HepG2 (cell line): ENCODE measurements around the gene TMEM106B. TPM values are rescaled to one million over a fixed set of nuclear protein-coding genes. Genes with fewer than 3 reads are reported as not detected.

Experiments used
- ATAC-seq: fragments of 200-7000 bp; cut with Tn5 transposase; 3 replicates; pipeline ENCODE4 v1.9.1; 2020; ENCODE audit warnings: mild to moderate bottlenecking, moderate library complexity
- BruUV-seq: library from RNA; stranded (reverse); fragments of 400-500 nt; replicated peaks from 2 replicates; lab custom pipeline; 2021; lab: Mats Ljungman, UMichigan
- CTCF ChIA-PET: fragments of 300-600 bp; formaldehyde crosslinking; extraction: SDS; loops from one replicate; lab custom pipeline; 2021; ENCODE audit warnings: low total read pairs, inconsistent platforms, low intra/inter-chr PET ratio; lab: Yijun Ruan, JAX
- POLR2A ChIA-PET: fragments of 350-600 bp; sonication (Branson Sonifier 250); formaldehyde crosslinking; loops from one replicate; lab custom pipeline; 2020; ENCODE audit warnings: antibody characterized with exemption, inconsistent platforms; lab: Yijun Ruan, JAX
- DNase-seq: peaks from one replicate; pipeline ENCODE4 v3.0.0-alpha.2; 2015; ENCODE audit warnings: low spot score
- FAIRE-seq: peaks from 3 replicates; lab custom pipeline; 2011; peaks lifted over from hg19 to GRCh38; lab: Jason Lieb, UNC
- H2AFZ ChIP-seq: one replicate; pipeline ENCODE4 v1.6.1; 2011; ENCODE audit warnings: low read length, inconsistent platforms
- H3K27ac ChIP-seq: fragments of 300-600 bp; 3 replicates; pipeline ENCODE4 v1.8.0; 2011; ENCODE audit warnings: mixed run types, mild to moderate bottlenecking, mixed read lengths, low read length, inconsistent platforms; ENCODE audit not compliant: insufficient read depth; ENCODE audit errors: extremely low read length
- H3K27me3 ChIP-seq, 2 experiments: fragments of 200-600 bp in 1 of 2; 2 replicates in 1 of 2; 3 replicates in 1 of 2; pipeline versions ENCODE4 v1.6.0 to v1.8.0; 2011; ENCODE audit warnings: low read length in 2 of 2, mild to moderate bottlenecking in 2 of 2, moderate library complexity in 2 of 2, inconsistent platforms in 1 of 2; ENCODE audit not compliant: insufficient read depth in 2 of 2, control insufficient read depth in 1 of 2
- H3K36me3 ChIP-seq, 2 experiments: fragments of 200-600 bp in 1 of 2; replicated peaks in 1 of 2; 2 replicates in 1 of 2; 3 replicates in 1 of 2; pipeline versions ENCODE4 v1.5.1 to v1.8.0; 2011; ENCODE audit warnings: low read length in 2 of 2, inconsistent platforms in 1 of 2; ENCODE audit not compliant: insufficient read depth in 2 of 2, control insufficient read depth in 1 of 2
- H3K4me1 ChIP-seq: 2 replicates; pipeline ENCODE4 v1.5.1; 2012; ENCODE audit warnings: low read length, inconsistent platforms; ENCODE audit not compliant: insufficient read depth
- H3K4me2 ChIP-seq: 2 replicates; pipeline ENCODE4 v1.6.0; 2011; ENCODE audit warnings: low read depth, low read length, inconsistent platforms
- H3K4me3 ChIP-seq, 3 experiments: fragments of 200-600 bp in 1 of 3; sonication (generic), shearing (Covaris generic) in 1 of 3; replicated peaks in 1 of 3; 2 replicates each; pipeline ENCODE4 v1.5.1; 2011 to 2016; ENCODE audit warnings: low read length in 3 of 3, inconsistent platforms in 2 of 3, low read depth in 2 of 3, mild to moderate bottlenecking in 2 of 3, control low read depth in 1 of 3, mixed read lengths in 1 of 3; ENCODE audit not compliant: insufficient read depth in 1 of 3
- H3K79me2 ChIP-seq: one replicate; pipeline ENCODE4 v1.6.1; 2011; ENCODE audit warnings: low read length, inconsistent platforms; ENCODE audit not compliant: insufficient read depth
- H3K9ac ChIP-seq: 2 replicates; pipeline ENCODE4 v1.6.0; 2011; ENCODE audit warnings: mild to moderate bottlenecking, low read depth, low read length, inconsistent platforms; ENCODE audit not compliant: insufficient read depth
- H3K9me3 ChIP-seq: 2 replicates; pipeline ENCODE4 v1.5.1; 2012; ENCODE audit warnings: mild to moderate bottlenecking, low read length
- H4K20me1 ChIP-seq: 2 replicates; pipeline ENCODE4 v1.6.0; 2011; ENCODE audit warnings: inconsistent platforms, mild to moderate bottlenecking, low read length, moderate library complexity; ENCODE audit not compliant: insufficient read depth
- BORCS8-MEF2B ChIP-seq: sonication (generic); formaldehyde crosslinking; IDR thresholded peaks from 2 replicates; pipeline ENCODE4 v1.8.0; 2022; ENCODE audit warnings: mild to moderate bottlenecking, missing genetic modification reagents
- GPN1 ChIP-seq: sonication (generic); formaldehyde crosslinking; IDR thresholded peaks from 2 replicates; pipeline ENCODE4 v1.5.1; 2020; ENCODE audit warnings: missing genetic modification reagents, borderline replicate concordance
- GTF2F1 ChIP-seq: fragments of 150-350 bp; IDR thresholded peaks from 2 replicates; pipeline ENCODE4 v1.6.1; 2014; ENCODE audit warnings: low read length
- HNF4G ChIP-seq, 2 experiments: sonication (generic) in 1 of 2; formaldehyde crosslinking in 1 of 2; IDR thresholded peaks; 2 replicates each; pipeline versions ENCODE4 v1.4.0 to v1.6.1; 2011 to 2020; ENCODE audit warnings: borderline replicate concordance in 2 of 2, low read depth in 2 of 2, mild to moderate bottlenecking in 2 of 2, low read length in 1 of 2, missing genetic modification reagents in 1 of 2, moderate library complexity in 1 of 2
- KDM6A ChIP-seq: IDR thresholded peaks from 2 replicates; pipeline ENCODE4 v1.6.1; 2016; ENCODE audit warnings: low read depth
- NFE2L2 ChIP-seq: fragments of 150-350 bp; IDR thresholded peaks from 2 replicates; pipeline ENCODE4 v1.6.1; 2014; ENCODE audit warnings: low read length
- NR2F2 ChIP-seq: IDR thresholded peaks from 2 replicates; pipeline ENCODE4 v1.6.1; 2012; ENCODE audit warnings: low read depth, inconsistent platforms, borderline replicate concordance
- RAD21 ChIP-seq: fragments of 450-650 bp; formaldehyde crosslinking; IDR thresholded peaks from 2 replicates; pipeline ENCODE4 v1.5.0; 2020; ENCODE audit warnings: mild to moderate bottlenecking
- REPIN1 ChIP-seq: sonication (generic); formaldehyde crosslinking; IDR thresholded peaks from 2 replicates; pipeline ENCODE4 v1.8.0; 2022; ENCODE audit warnings: missing genetic modification reagents, low read depth, mild to moderate bottlenecking, borderline replicate concordance
- SIN3B ChIP-seq: fragments of 150-350 bp; IDR thresholded peaks from 2 replicates; pipeline ENCODE4 v1.6.1; 2014; ENCODE audit warnings: low read length
- TRIM24 ChIP-seq: sonication (generic); formaldehyde crosslinking; IDR thresholded peaks from 2 replicates; pipeline ENCODE4 v1.8.0; 2022; ENCODE audit warnings: mild to moderate bottlenecking, missing genetic modification reagents
- WIZ ChIP-seq: sonication (generic); formaldehyde crosslinking; IDR thresholded peaks from 2 replicates; pipeline ENCODE4 v1.5.1; 2020; ENCODE audit warnings: mild to moderate bottlenecking, missing genetic modification reagents
- XBP1 ChIP-seq: sonication (generic); formaldehyde crosslinking; IDR thresholded peaks from 2 replicates; pipeline ENCODE4 v1.5.0; 2020; ENCODE audit warnings: missing genetic modification reagents
- ZBTB20 ChIP-seq: sonication (generic); formaldehyde crosslinking; IDR thresholded peaks from 2 replicates; pipeline ENCODE4 v1.8.1; 2023; ENCODE audit warnings: missing genetic modification reagents, low read depth, mild to moderate bottlenecking, borderline replicate concordance
- ZGPAT ChIP-seq: IDR thresholded peaks from 2 replicates; pipeline ENCODE4 v1.6.1; 2016; ENCODE audit warnings: mild to moderate bottlenecking
- ZNF3 ChIP-seq: IDR thresholded peaks from 2 replicates; pipeline ENCODE4 v1.7.0; 2017; ENCODE audit warnings: inconsistent platforms
- WGBS: methylation state at CpG from one replicate; pipeline ENCODE4 v1.1.6; 2017; ENCODE audit warnings: low lambda C conversion rate; 5-methylcytosine and 5-hydroxymethylcytosine counted together
- in situ Hi-C: cut with HindIII; loops from 2 replicates; pipeline ENCODE4 v1.10.0; 2017; ENCODE audit warnings: low pct_unique_long_range_greater_than_20kb; ENCODE audit not compliant: extremely low pct_ligation_motif_present
- intact Hi-C: fragments of 100-400 bp; cut with micrococcal nuclease; formaldehyde crosslinking; loops from one replicate; pipeline ENCODE4 v1.10.0; 2022; ENCODE audit not compliant: unreplicated experiment
- polyA plus RNA-seq, 8 experiments: library from polyadenylated mRNA; depleted of rRNA in 3 of 8; stranded (reverse) in 7 of 8; unstranded in 1 of 8; fragments of >200 nt; fragmentation: Illumina TruSeq in 4 of 8; extraction: Trizol in 4 of 8; gene quantifications; 2 replicates each; pipeline versions ENCODE4 v1.2.1 to v1.2.3, GENCODE V29; 2011 to 2016; ENCODE audit warnings: low read depth in 4 of 8, missing spikeins in 1 of 8, mixed read lengths in 1 of 8; ENCODE audit not compliant: insufficient read depth in 1 of 8
- total RNA-seq, 5 experiments: library from RNA; depleted of rRNA; stranded (reverse); fragments of >200 nt; fragmentation: Illumina TruSeq; extraction: Trizol; gene quantifications; 2 replicates each; pipeline ENCODE4 v1.2.3, GENCODE V29; 2016; ENCODE audit warnings: low read depth in 1 of 5
- TF ChIP-seq, protein P1 (sequence below): sonication (generic); formaldehyde crosslinking; IDR thresholded peaks from 2 replicates; pipeline ENCODE4 v1.5.1; 2020; ENCODE audit warnings: mild to moderate bottlenecking, missing genetic modification reagents, moderate library complexity

TMEM106B gene
- total and polyA plus RNA-seq, 2 of the 13 experiments (the other 11 are each of a cell fraction or from before 2014, with no cell fraction given): 16.8 to 25.1 TPM

GRCh38 chr7:12174931-12175330 lies 36.2 kb upstream of the TMEM106B start:
- Histone ChIP-seq H3K9me3 (no peaks in the 10 kb centered on the region), H3K4me2 (no peak overlapping the region), H3K79me2 (no peaks in the 10 kb centered on the region), H3K27me3 (no peaks in the 10 kb centered on the region), H2AFZ (no peak overlapping the region), H3K27ac (no peak overlapping the region), H3K4me3 (no peak overlapping the region), H3K4me1 (peaks cover 23% of the 10 kb centered on the region), H3K9ac (no peak overlapping the region), H4K20me1 (no peaks in the 10 kb centered on the region), H3K36me3 (no peaks in the 10 kb centered on the region)
- no peak for DNase-seq
- no peak for FAIRE-seq
- WGBS: 69% methylated on average over 1 of the region's 1 CpG
- POLR2A ChIA-PET: no interaction called here
- no TSS peak for BruUV-seq
- in situ Hi-C loops (no loop called here), intact Hi-C loops (no loop called here)
- no peak for ATAC-seq
- CTCF ChIA-PET: no interaction called here
- TF ChIP-seq WIZ (CRISPR knock-in tag) (no peak), KDM6A (CRISPR knock-in tag) (no peak), ZNF3 (CRISPR knock-in tag) (no peak), ZBTB20 (CRISPR knock-in tag) (no peak), TRIM24 (CRISPR knock-in tag) (no peak), HNF4G (IDR thresholded peaks at IDR 0.05; ENCODE audit: borderline replicate concordance, low read depth, low read length) (no peak), HNF4G (CRISPR knock-in tag; IDR thresholded peaks at IDR 0.05; ENCODE audit: borderline replicate concordance, low read depth) (no peak), NFE2L2 (no peak), SIN3B (no peak), GTF2F1 (no peak), REPIN1 (CRISPR knock-in tag) (no peak), NR2F2 (no peak), ZGPAT (CRISPR knock-in tag) (no peak), BORCS8-MEF2B (no peak), RAD21 (CRISPR knock-in tag) (no peak), XBP1 (no peak), GPN1 (no peak)
- TF ChIP-seq, protein P1, sequence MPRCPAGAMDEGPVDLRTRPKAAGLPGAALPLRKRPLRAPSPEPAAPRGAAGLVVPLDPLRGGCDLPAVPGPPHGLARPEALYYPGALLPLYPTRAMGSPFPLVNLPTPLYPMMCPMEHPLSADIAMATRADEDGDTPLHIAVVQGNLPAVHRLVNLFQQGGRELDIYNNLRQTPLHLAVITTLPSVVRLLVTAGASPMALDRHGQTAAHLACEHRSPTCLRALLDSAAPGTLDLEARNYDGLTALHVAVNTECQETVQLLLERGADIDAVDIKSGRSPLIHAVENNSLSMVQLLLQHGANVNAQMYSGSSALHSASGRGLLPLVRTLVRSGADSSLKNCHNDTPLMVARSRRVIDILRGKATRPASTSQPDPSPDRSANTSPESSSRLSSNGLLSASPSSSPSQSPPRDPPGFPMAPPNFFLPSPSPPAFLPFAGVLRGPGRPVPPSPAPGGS: no peak
